ENCODE data around the gene TGFB1I1. TPM values are rescaled to one million over a fixed set of nuclear protein-coding genes. Genes with fewer than 3 reads are reported as not detected.
"Not testable (repeated sequence)": the region's sequence is repeated elsewhere in the genome, so short reads cannot be mapped to it uniquely, and the experiment has no call there.

TGFB1I1 gene
- total RNA-seq, 1 donor: 1.4 TPM

- H3K4me1 ChIP-seq (ENCODE audit: insufficient read depth, low read length): peaks cover 25% of the 10 kb centered on the region
- no peaks in the 10 kb centered on the region for H3K9me3 ChIP-seq (ENCODE audit: low read depth, low read length)
- no peaks in the 10 kb centered on the region for H3K27me3 ChIP-seq (ENCODE audit: insufficient read depth, low read length)
- H3K4me3 ChIP-seq (ENCODE audit: low read length): no peak overlapping the region
Observed at GRCh38 chr16:31502981-31503380, 31.0 kb downstream of the TGFB1I1 start.

- not testable (repeated sequence) for H3K4me3 ChIP-seq (ENCODE audit: low read length)
Observed at GRCh38 chr16:31503555-31503954, 31.6 kb downstream of the TGFB1I1 start.

GRCh38 chr16:31504159-31504558 is 32.2 kb downstream of the TGFB1I1 start:
- Histone ChIP-seq H3K4me3 (ENCODE audit: low read length) (no peak overlapping the region), H3K4me1 (ENCODE audit: insufficient read depth, low read length) (peaks cover 32% of the 10 kb centered on the region), H3K27me3 (ENCODE audit: insufficient read depth, low read length) (no peaks in the 10 kb centered on the region), H3K9me3 (ENCODE audit: low read depth, low read length) (no peaks in the 10 kb centered on the region)

More at GRCh38 chr16:31503555-31503954, 31.6 kb downstream of the TGFB1I1 start:
- not testable (repeated sequence) for H3K9me3 ChIP-seq (ENCODE audit: low read depth, low read length); H3K27me3 ChIP-seq (ENCODE audit: insufficient read depth, low read length)
- peaks cover 26% of the 10 kb centered on the region for H3K4me1 ChIP-seq (ENCODE audit: insufficient read depth, low read length)

GRCh38 chr16:31505483-31505882 is 33.5 kb downstream of the TGFB1I1 start:
- Histone ChIP-seq H3K27me3 (ENCODE audit: insufficient read depth, low read length) (no peaks in the 10 kb centered on the region), H3K4me3 (ENCODE audit: low read length) (no peak overlapping the region), H3K4me1 (ENCODE audit: insufficient read depth, low read length) (peaks cover 37% of the 10 kb centered on the region), H3K9me3 (ENCODE audit: low read depth, low read length) (no peaks in the 10 kb centered on the region)

- Histone ChIP-seq H3K4me1 (ENCODE audit: insufficient read depth, low read length) (peaks cover 37% of the 10 kb centered on the region), H3K9me3 (ENCODE audit: low read depth, low read length) (no peaks in the 10 kb centered on the region), H3K4me3 (ENCODE audit: low read length) (peak overlapping the region; percentile 84), H3K27me3 (ENCODE audit: insufficient read depth, low read length) (no peaks in the 10 kb centered on the region)
Observed at GRCh38 chr16:31507617-31507928, 35.6 kb downstream of the TGFB1I1 start.

- no peaks in the 10 kb centered on the region for H3K9me3 ChIP-seq (ENCODE audit: low read depth, low read length)
- H3K27me3 ChIP-seq (ENCODE audit: insufficient read depth, low read length): no peaks in the 10 kb centered on the region
- peaks cover 37% of the 10 kb centered on the region for H3K4me1 ChIP-seq (ENCODE audit: insufficient read depth, low read length)
- H3K4me3 ChIP-seq (ENCODE audit: low read length): peak within 1 kb of the TSS; percentile 84
Observed at GRCh38 chr16:31507929-31508705, 36.2 kb downstream of the TGFB1I1 start, which contains the start of gene RUSF1. Gene RUSF1 (minus strand): TSS chr16:31508391. CDS start chr16:31508373, 18 bp downstream.

DNA sequence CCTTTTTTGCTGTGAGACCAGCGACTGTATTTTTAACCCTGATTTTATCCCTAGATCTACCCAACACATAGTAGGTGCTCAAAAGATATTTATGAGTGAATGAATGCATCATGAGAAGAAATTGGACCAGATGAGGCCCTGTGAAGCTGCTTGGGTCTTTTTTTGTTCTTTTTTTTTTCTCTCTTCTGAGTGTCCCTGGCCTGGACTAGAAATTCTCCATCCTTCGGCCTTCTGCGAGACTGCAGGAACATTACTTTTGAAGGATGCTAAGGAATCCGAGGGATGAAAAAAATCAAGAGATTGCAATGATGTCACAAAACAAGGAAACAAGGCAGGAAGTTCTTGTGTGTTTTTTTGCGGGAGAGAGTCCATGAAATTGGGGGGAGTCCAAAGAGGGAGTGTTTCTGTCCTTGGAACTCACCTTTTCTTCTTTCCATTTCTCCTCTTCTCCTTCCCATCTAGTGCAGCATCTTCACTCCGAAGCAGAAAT is 36.8 kb downstream of the TGFB1I1 start:
- Histone ChIP-seq H3K9me3 (ENCODE audit: low read depth, low read length) (no peaks in the 10 kb centered on the region), H3K4me3 (ENCODE audit: low read length) (peak overlapping the region; percentile 84), H3K27me3 (ENCODE audit: insufficient read depth, low read length) (no peaks in the 10 kb centered on the region), H3K4me1 (ENCODE audit: insufficient read depth, low read length) (peaks cover 37% of the 10 kb centered on the region)

DNA sequence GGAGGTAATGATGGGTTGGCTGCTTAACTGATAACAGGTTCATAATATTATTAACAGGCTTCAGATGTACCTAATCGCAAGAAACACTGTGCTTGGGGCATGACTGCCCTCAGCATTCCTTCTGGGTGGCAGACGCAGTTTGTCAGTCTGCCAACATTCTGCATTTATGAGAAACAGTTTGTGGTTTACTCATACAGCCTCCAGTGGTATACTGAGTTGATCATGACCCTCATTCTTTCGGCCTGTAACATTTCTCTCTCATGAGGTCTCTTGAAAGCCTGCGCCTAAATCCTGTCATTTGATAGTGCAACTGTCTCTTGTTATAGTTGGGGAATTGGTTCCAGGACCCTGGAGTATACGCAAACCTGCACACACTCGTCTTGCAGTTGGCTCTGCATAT is 41.2 kb downstream of the TGFB1I1 start:
- Histone ChIP-seq H3K4me3 (ENCODE audit: low read length) (no peak overlapping the region), H3K27me3 (ENCODE audit: insufficient read depth, low read length) (peaks cover 4% of the 10 kb centered on the region), H3K4me1 (ENCODE audit: insufficient read depth, low read length) (peaks cover 12% of the 10 kb centered on the region), H3K9me3 (ENCODE audit: low read depth, low read length) (no peaks in the 10 kb centered on the region)

DNA sequence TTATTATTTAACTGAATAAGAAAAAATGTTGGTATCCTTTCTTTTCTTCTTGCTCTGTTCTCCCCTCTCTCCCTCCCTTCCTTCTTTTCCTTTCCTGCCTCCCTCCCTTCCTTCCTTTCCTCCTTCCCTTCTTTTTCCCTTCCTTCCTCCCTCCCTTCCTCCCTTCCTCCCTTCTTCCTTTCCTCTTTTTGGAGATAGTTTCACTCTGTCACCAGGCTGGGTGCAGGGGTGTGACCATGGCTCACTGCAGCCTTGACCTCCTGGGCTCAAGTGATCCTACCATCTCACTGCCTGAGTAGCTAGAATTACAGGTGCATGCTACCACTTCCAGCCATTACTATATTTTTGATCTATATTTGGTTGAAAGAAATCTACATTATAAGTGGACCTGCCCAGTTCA is 41.9 kb downstream of the TGFB1I1 start:
- peaks cover 8% of the 10 kb centered on the region for H3K4me1 ChIP-seq (ENCODE audit: insufficient read depth, low read length)
- H3K4me3 ChIP-seq (ENCODE audit: low read length): no peak overlapping the region
- H3K9me3 ChIP-seq (ENCODE audit: low read depth, low read length): no peaks in the 10 kb centered on the region
- H3K27me3 ChIP-seq (ENCODE audit: insufficient read depth, low read length): peaks cover 4% of the 10 kb centered on the region

DNA sequence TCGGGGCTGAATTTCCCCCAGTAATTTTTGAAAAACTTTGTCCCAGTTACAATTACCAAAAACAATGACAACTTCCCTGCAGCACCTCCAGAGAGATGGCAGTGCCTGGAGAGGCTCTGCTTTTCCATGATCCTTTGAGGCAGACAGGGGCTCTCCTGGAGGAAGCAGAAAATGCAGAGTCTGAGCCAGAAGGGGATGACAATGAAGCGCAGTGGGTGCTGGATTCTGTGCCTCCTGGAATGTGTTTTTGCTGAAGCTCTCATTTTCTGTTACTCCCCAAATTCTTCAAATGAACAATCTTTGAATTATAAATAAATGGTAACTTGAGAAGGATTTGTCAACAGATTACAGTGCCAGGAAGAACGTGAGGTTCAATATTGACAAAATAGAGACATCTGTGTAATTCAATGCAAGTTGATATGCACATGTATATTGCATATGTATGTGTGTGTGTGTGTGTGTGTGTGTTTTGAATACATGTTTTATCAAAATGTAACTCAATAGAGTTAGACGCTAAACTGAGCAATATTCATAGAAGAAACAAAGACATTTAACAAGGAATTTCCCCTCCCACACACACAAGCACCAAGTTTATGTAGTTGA is 45.9 kb downstream of the TGFB1I1 start:
- Histone ChIP-seq H3K27me3 (ENCODE audit: insufficient read depth, low read length) (peaks cover 4% of the 10 kb centered on the region), H3K9me3 (ENCODE audit: low read depth, low read length) (no peaks in the 10 kb centered on the region), H3K4me1 (ENCODE audit: insufficient read depth, low read length) (no peaks in the 10 kb centered on the region), H3K4me3 (ENCODE audit: low read length) (no peak overlapping the region)

DNA sequence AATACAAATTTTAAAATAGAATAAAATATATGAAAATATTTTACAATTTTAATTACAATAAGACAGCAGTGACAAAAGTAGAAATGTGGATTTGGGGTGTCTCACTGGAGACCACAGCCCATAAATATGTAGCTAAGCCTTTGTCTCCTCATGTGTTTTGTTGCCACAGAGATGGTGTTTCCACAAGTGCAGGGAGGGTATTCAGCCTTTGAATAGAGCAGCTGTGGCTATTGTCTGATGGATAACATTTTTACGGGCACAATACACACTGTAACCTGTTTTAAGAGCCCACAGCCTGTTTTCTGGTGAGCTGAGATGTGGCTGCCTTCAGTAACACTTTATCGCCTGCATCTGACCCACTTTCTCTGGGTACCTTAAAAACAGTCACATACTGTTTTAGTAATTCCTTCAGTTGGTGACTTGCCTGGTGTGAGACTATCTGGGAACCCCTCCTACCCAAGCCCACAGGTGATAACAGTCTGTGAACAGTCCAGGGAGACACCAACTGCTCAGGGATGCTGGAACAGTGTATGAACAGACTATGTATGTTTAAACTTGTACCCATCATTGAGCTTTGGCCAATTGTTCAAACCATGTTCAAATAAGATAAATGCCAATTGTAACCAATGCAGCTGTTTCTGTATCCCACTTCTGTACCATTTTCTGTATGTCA is 47.9 kb downstream of the TGFB1I1 start:
- no peaks in the 10 kb centered on the region for H3K9me3 ChIP-seq (ENCODE audit: low read depth, low read length)
- H3K4me3 ChIP-seq (ENCODE audit: low read length): no peak overlapping the region
- H3K27me3 ChIP-seq (ENCODE audit: insufficient read depth, low read length): peaks cover 4% of the 10 kb centered on the region
- H3K4me1 ChIP-seq (ENCODE audit: insufficient read depth, low read length): no peaks in the 10 kb centered on the region

- Histone ChIP-seq H3K27me3 (ENCODE audit: insufficient read depth, low read length) (peaks cover 1% of the 10 kb centered on the region), H3K9me3 (ENCODE audit: low read depth, low read length) (no peaks in the 10 kb centered on the region), H3K4me1 (ENCODE audit: insufficient read depth, low read length) (no peaks in the 10 kb centered on the region), H3K4me3 (ENCODE audit: low read length) (no peak overlapping the region)
Observed at GRCh38 chr16:31521368-31521767, 49.4 kb downstream of the TGFB1I1 start.

GRCh38 chr16:31522071-31522470 is 50.1 kb downstream of the TGFB1I1 start:
- H3K4me3 ChIP-seq (ENCODE audit: low read length): no peak overlapping the region
- H3K27me3 ChIP-seq (ENCODE audit: insufficient read depth, low read length): no peaks in the 10 kb centered on the region
- H3K9me3 ChIP-seq (ENCODE audit: low read depth, low read length): no peaks in the 10 kb centered on the region
- no peaks in the 10 kb centered on the region for H3K4me1 ChIP-seq (ENCODE audit: insufficient read depth, low read length)

GRCh38 chr16:31523768-31524167 is 51.8 kb downstream of the TGFB1I1 start:
- not testable (repeated sequence) for H3K4me3 ChIP-seq (ENCODE audit: low read length); H3K9me3 ChIP-seq (ENCODE audit: low read depth, low read length); H3K4me1 ChIP-seq (ENCODE audit: insufficient read depth, low read length)
- peaks cover 15% of the 10 kb centered on the region for H3K27me3 ChIP-seq (ENCODE audit: insufficient read depth, low read length)

DNA sequence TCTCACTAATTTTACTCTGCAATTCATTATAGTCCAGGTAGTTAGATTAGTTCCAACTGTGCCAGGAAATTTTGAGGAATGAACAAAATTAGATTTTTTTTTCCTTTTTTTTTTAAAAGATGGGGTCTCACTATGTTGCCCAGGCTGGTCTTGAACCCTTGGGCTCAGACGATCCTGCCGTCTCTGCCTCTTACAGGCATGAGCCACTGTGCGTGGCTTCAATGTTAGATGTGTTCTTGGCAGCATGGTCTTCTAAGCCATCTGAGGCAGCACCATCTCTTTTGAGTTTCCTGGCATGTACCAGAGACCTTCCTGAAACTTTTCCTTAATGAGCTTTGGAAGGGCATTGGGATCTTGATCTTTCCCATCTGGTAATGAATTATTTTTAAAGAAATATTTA is 53.2 kb downstream of the TGFB1I1 start:
- Histone ChIP-seq H3K4me3 (ENCODE audit: low read length) (no peak overlapping the region), H3K9me3 (ENCODE audit: low read depth, low read length) (no peaks in the 10 kb centered on the region), H3K27me3 (ENCODE audit: insufficient read depth, low read length) (peaks cover 25% of the 10 kb centered on the region)

More for the DNA sequence above, 53.2 kb downstream of the TGFB1I1 start:
- H3K4me1 ChIP-seq (ENCODE audit: insufficient read depth, low read length): peaks cover 3% of the 10 kb centered on the region

Measured in mononuclear cell (primary cell).